ENCODE results near the gene KIFBP. TPM values are rescaled to one million over a fixed set of nuclear protein-coding genes. Genes with fewer than 3 reads are reported as not detected.

Gene KIFBP, protein sequence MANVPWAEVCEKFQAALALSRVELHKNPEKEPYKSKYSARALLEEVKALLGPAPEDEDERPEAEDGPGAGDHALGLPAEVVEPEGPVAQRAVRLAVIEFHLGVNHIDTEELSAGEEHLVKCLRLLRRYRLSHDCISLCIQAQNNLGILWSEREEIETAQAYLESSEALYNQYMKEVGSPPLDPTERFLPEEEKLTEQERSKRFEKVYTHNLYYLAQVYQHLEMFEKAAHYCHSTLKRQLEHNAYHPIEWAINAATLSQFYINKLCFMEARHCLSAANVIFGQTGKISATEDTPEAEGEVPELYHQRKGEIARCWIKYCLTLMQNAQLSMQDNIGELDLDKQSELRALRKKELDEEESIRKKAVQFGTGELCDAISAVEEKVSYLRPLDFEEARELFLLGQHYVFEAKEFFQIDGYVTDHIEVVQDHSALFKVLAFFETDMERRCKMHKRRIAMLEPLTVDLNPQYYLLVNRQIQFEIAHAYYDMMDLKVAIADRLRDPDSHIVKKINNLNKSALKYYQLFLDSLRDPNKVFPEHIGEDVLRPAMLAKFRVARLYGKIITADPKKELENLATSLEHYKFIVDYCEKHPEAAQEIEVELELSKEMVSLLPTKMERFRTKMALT
- 6.2 TPM for total RNA-seq (2013)
- polyA plus RNA-seq = 1 to 10 TPM in 2 of 3 donors, under 1 TPM in 1; 0.52 to 4.0 (median 1.4) TPM
- 2.2 and 2.6 TPM in 2 replicates for polyA minus RNA-seq
- 4.8 to 15.3 (median 7.8) reads per million in 11 experiments for total RNA-seq

DNA sequence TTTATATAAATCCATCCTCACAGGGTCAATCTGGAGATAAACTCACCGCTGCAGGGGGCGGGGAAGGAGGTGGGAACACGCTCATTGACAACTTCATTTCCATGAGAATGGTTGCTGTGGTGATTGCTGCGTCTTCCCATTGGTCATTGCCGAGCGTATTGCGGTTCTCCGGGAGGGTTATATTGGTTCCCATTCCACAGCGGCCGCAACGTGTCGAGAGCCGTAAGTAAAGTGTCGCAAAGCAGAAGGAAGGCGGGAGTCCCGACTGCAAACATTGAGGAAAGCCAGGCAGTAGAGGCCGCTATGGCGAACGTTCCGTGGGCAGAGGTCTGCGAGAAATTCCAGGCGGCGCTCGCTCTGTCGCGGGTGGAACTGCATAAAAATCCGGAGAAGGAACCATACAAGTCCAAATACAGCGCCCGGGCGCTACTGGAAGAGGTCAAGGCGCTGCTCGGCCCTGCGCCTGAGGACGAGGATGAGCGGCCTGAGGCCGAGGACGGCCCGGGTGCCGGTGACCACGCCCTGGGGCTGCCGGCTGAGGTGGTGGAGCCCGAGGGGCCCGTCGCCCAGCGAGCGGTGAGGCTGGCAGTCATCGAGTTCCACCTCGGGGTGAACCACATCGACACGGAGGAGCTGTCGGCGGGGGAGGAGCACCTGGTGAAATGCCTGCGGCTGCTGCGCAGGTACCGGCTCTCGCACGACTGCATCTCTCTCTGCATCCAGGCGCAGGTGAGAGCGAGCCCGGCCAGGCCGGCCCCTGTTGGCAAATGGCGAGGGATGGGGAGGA is at the start of gene KIFBP:
Gene KIFBP, plus strand, starts transcription at position 274 of the 787 bp plus-strand sequence. Its CDS starts 30 bp downstream, at position 304.
- Mint-ChIP-seq H3K9me3 (no peaks in the 10 kb centered on the region), H3K27me3 (ENCODE audit: low read depth in 3 of 3) (peaks cover 0 to 2% (median 0%) of the 10 kb centered on the region in 3 donors), H3K4me3 (peak within 1 kb of the TSS; percentile 98), H3K4me1 (peaks cover 35% of the 10 kb centered on the region), H3K27ac (peak within 1 kb of the TSS; percentile 86 to 96 (median 90)), H3K36me3 (peaks cover 21 to 25% of the 10 kb centered on the region in 2 donors)
- H2AFZ ChIP-seq (ENCODE audit: insufficient read depth, low read depth, low read length, poor library complexity, severe bottlenecking) = peak within 1 kb of the TSS; percentile 97
- peak within 1 kb of the TSS; percentile 81 for H3K9ac ChIP-seq (ENCODE audit: insufficient read depth, low read length, poor library complexity, severe bottlenecking)
- TF ChIP-seq, protein P1, sequence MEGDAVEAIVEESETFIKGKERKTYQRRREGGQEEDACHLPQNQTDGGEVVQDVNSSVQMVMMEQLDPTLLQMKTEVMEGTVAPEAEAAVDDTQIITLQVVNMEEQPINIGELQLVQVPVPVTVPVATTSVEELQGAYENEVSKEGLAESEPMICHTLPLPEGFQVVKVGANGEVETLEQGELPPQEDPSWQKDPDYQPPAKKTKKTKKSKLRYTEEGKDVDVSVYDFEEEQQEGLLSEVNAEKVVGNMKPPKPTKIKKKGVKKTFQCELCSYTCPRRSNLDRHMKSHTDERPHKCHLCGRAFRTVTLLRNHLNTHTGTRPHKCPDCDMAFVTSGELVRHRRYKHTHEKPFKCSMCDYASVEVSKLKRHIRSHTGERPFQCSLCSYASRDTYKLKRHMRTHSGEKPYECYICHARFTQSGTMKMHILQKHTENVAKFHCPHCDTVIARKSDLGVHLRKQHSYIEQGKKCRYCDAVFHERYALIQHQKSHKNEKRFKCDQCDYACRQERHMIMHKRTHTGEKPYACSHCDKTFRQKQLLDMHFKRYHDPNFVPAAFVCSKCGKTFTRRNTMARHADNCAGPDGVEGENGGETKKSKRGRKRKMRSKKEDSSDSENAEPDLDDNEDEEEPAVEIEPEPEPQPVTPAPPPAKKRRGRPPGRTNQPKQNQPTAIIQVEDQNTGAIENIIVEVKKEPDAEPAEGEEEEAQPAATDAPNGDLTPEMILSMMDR (IDR thresholded peaks at IDR 0.05) = peak; percentile 51
- under 1% methylated on average over 61 of the region's 62 CpGs for WGBS (ENCODE audit: insufficient coverage)
- peak within 1 kb of the TSS; percentile 67 to 97 (median 75) for H3K4me3 ChIP-seq (replicated peaks in 1 of 3; ENCODE audit: low read depth in 2 of 3, low read length in 3 of 3)
- no peaks in the 10 kb centered on the region for H3K27me3 ChIP-seq (ENCODE audit: control insufficient read depth in 2 of 2, insufficient read depth in 2 of 2, low read length in 2 of 2)
- peaks cover 8% of the 10 kb centered on the region for H4K20me1 ChIP-seq (ENCODE audit: insufficient read depth, low read length)
- peak within 1 kb of the TSS; percentile 34 to 72 for H3K27ac ChIP-seq (ENCODE audit: low read depth in 1 of 2, low read length in 2 of 2)
- peaks cover 21% of the 10 kb centered on the region in 2 donors for H3K4me1 ChIP-seq (ENCODE audit: control insufficient read depth in 1 of 2, insufficient read depth in 2 of 2, low read length in 2 of 2)
- intact Hi-C loops (cut with micrococcal nuclease) = loop anchor here in 1 of 2 donors (10.0 kb wide), 1 partner anchor 136 kb away; the partner anchor contains the start of gene VPS26A
- DNase-seq = peak; percentile 88 to 92 (median 90)
- H3K79me2 ChIP-seq (ENCODE audit: insufficient read depth, low read length) = peaks cover 56% of the 10 kb centered on the region
- H3K9me3 ChIP-seq (replicated peaks in 1 of 2; ENCODE audit: control insufficient read depth in 1 of 2, insufficient read depth in 1 of 2, low read length in 2 of 2) = no peaks in the 10 kb centered on the region
- H3K36me3 ChIP-seq (replicated peaks in 1 of 2; ENCODE audit: control insufficient read depth in 1 of 2, insufficient read depth in 2 of 2, low read length in 2 of 2) = peaks cover 19 to 20% of the 10 kb centered on the region in 2 donors
- H3K4me2 ChIP-seq (replicated peaks; ENCODE audit: extremely low read depth, low read length, poor library complexity, severe bottlenecking) = peak within 1 kb of the TSS; percentile 95

All from CD14-positive monocyte (primary cell).